CD4-positive, alpha-beta T cell (primary cell): ENCODE results near the gene KCNF1. TPM values are rescaled to one million over a fixed set of nuclear protein-coding genes. Genes with fewer than 3 reads are reported as not detected.

Experiments
- ATAC-seq: fragments of 200-7000 bp; cut with Tn5 transposase; one replicate; pipeline ENCODE4 v1.10.0; 2022; ENCODE audit warnings: mild to moderate bottlenecking; ENCODE audit not compliant: poor library complexity
- CTCF ChIA-PET: fragments of 350-600 bp; sonication (Branson Sonifier 250); formaldehyde crosslinking; loops from one replicate; lab custom pipeline; 2021; ENCODE audit warnings: antibody characterized with exemption, inconsistent platforms; lab: Charles Lee
- POLR2A ChIA-PET: fragments of 350-600 bp; sonication (Branson Sonifier 250); formaldehyde crosslinking; loops from one replicate; lab custom pipeline; 2021; ENCODE audit warnings: antibody characterized with exemption, inconsistent platforms; lab: Charles Lee
- DNase-seq, 14 experiments: peaks; one replicate each; pipeline ENCODE4 v3.0.0-alpha.2; 2013 to 2020; ENCODE audit warnings: mixed read lengths in 2 of 14
- H3K27ac ChIP-seq, 2 donors: one replicate each; pipeline versions ENCODE4 v1.5.1 to v1.7.0; 2013; ENCODE audit warnings: low read length in 2 of 2, low read depth in 1 of 2, mild to moderate bottlenecking in 1 of 2
- H3K27me3 ChIP-seq, 2 experiments: 1 replicate in 1 of 2; 2 replicates in 1 of 2; pipeline versions ENCODE4 v1.6.1 to v1.7.0; 2013; ENCODE audit warnings: low read length in 2 of 2, control low read depth in 1 of 2, mild to moderate bottlenecking in 1 of 2, moderate library complexity in 1 of 2; ENCODE audit not compliant: insufficient read depth in 2 of 2, control insufficient read depth in 1 of 2
- H3K36me3 ChIP-seq: one replicate; pipeline ENCODE4 v1.6.1; 2013; ENCODE audit warnings: low read length, control low read depth; ENCODE audit not compliant: insufficient read depth
- H3K4me1 ChIP-seq: one replicate; pipeline ENCODE4 v1.6.1; 2013; ENCODE audit warnings: low read length, control low read depth; ENCODE audit not compliant: insufficient read depth
- H3K4me3 ChIP-seq: one replicate; pipeline ENCODE4 v1.5.1; 2013; ENCODE audit warnings: mild to moderate bottlenecking, low read length, moderate library complexity
- H3K9me3 ChIP-seq, 2 experiments: 1 replicate in 1 of 2; 2 replicates in 1 of 2; pipeline versions ENCODE4 v1.6.1 to v1.7.0; 2013; ENCODE audit warnings: low read length in 2 of 2, mild to moderate bottlenecking in 2 of 2, control low read depth in 1 of 2, moderate library complexity in 1 of 2; ENCODE audit not compliant: control insufficient read depth in 1 of 2, insufficient read depth in 1 of 2
- H3K27ac Mint-ChIP-seq: one replicate; pipeline ENCODE4 v1.8.0; 2020; ENCODE audit warnings: mixed read lengths
- H3K27me3 Mint-ChIP-seq: one replicate; pipeline ENCODE4 v1.8.0; 2021; ENCODE audit warnings: mixed read lengths
- H3K36me3 Mint-ChIP-seq: one replicate; pipeline ENCODE4 v1.8.0; 2021; ENCODE audit warnings: low read depth, mixed read lengths
- H3K4me1 Mint-ChIP-seq: one replicate; pipeline ENCODE4 v1.8.0; 2021; ENCODE audit warnings: low read depth, mixed read lengths
- H3K4me3 Mint-ChIP-seq: one replicate; pipeline ENCODE4 v1.8.0; 2020; ENCODE audit warnings: mild to moderate bottlenecking, mixed read lengths
- H3K9me3 Mint-ChIP-seq: one replicate; pipeline ENCODE4 v1.8.0; 2020; ENCODE audit warnings: mixed read lengths
- intact Hi-C, 2 experiments: fragments of 100-400 bp; cut with DNase I in 1 of 2; cut with micrococcal nuclease in 1 of 2; formaldehyde crosslinking; loops; one replicate each; pipeline versions ENCODE4 v1.15.1 to v1.9.0; 2023 to 2025; cut with DNase I, micrococcal nuclease
- total RNA-seq, 174 experiments: library from RNA in 2 of 174; stranded (reverse) in 2 of 174; gene quantifications; one replicate each; pipeline ENCODE4 v1.2.3 and lab custom pipeline; 2021 to 2026
- TF ChIP-seq, protein P1 (sequence below): fragments of 200-600 bp; IDR thresholded peaks from one replicate; pipeline ENCODE4 v1.8.0; 2022; ENCODE audit warnings: antibody characterized with exemption, mild to moderate bottlenecking

Gene KCNF1
- total RNA-seq, 2 experiments from 2014 or later = not detected

DNA sequence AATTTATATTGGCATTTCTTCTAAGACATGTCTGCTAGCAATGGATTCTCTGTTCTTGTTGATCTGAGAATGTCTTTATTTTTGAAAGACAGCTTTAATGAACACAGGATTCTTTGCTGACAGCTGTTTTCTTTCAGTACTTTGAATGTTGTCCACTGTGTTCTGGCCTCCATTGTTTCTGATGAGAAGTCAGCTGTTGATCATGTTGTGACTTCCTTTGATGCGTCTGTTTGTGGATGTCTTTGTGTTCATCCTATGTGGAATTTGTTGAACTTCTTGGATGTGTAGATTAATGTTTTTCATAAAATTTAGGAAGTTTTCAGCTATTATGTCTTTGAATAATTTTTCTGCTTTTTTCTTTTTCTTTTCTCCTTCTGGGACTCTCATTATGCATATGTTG, 39.8 kb upstream of the KCNF1 start:
- TF ChIP-seq, protein P1, sequence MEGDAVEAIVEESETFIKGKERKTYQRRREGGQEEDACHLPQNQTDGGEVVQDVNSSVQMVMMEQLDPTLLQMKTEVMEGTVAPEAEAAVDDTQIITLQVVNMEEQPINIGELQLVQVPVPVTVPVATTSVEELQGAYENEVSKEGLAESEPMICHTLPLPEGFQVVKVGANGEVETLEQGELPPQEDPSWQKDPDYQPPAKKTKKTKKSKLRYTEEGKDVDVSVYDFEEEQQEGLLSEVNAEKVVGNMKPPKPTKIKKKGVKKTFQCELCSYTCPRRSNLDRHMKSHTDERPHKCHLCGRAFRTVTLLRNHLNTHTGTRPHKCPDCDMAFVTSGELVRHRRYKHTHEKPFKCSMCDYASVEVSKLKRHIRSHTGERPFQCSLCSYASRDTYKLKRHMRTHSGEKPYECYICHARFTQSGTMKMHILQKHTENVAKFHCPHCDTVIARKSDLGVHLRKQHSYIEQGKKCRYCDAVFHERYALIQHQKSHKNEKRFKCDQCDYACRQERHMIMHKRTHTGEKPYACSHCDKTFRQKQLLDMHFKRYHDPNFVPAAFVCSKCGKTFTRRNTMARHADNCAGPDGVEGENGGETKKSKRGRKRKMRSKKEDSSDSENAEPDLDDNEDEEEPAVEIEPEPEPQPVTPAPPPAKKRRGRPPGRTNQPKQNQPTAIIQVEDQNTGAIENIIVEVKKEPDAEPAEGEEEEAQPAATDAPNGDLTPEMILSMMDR = no peak
- H3K4me3 ChIP-seq = no peak overlapping the region
- H3K27me3 Mint-ChIP-seq = peaks cover 4% of the 10 kb centered on the region
- no peaks in the 10 kb centered on the region for H3K4me1 Mint-ChIP-seq
- intact Hi-C loops = no loop called here
- H3K27ac Mint-ChIP-seq = no peak overlapping the region
- ATAC-seq = no peak
- peaks cover 0 to under 1% of the 10 kb centered on the region in 2 experiments for H3K27me3 ChIP-seq
- CTCF ChIA-PET = interaction anchor here (0.6 kb wide), 1 partner anchor 962 kb away, joined by 3 read pairs; no protein-coding TSS in a partner anchor
- POLR2A ChIA-PET = no interaction called here
- no peak for DNase-seq
- no peaks in the 10 kb centered on the region for H3K4me1 ChIP-seq
- no peak overlapping the region for H3K4me3 Mint-ChIP-seq
- H3K9me3 Mint-ChIP-seq = no peaks in the 10 kb centered on the region
- no peaks in the 10 kb centered on the region for H3K36me3 Mint-ChIP-seq
- H3K9me3 ChIP-seq = peaks cover 0 to 4% of the 10 kb centered on the region in 2 experiments
- no peaks in the 10 kb centered on the region for H3K36me3 ChIP-seq
- H3K27ac ChIP-seq = no peak overlapping the region

DNA sequence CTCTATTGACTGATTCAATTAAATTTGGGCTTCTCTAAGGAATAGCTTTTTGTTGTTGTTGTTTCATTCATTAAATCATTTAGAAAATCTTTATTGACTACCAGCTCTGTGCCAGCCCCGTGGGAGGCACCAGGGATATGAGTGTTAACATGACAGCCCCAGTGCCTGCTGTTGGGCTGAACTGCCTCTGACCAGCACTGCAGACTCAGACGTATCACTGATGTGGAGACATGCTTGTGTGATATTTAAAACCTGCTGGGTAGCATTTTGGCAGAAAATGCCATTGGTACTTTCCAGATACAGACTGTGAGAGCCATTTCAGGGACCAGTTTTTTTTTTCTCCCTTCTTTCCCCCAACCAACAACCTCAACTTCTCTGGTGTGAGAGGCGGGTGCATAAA, 38.6 kb upstream of the KCNF1 start:
- H3K9me3 Mint-ChIP-seq = no peaks in the 10 kb centered on the region
- POLR2A ChIA-PET = no interaction called here
- H3K27me3 Mint-ChIP-seq = peaks cover 4% of the 10 kb centered on the region
- intact Hi-C loops = no loop called here
- CTCF ChIA-PET = no interaction called here
- no peaks in the 10 kb centered on the region for H3K36me3 ChIP-seq
- H3K4me1 ChIP-seq = peaks cover 3% of the 10 kb centered on the region
- no peak for DNase-seq
- no peak overlapping the region for H3K4me3 Mint-ChIP-seq
- H3K36me3 Mint-ChIP-seq = no peaks in the 10 kb centered on the region
- TF ChIP-seq, protein P1 = no peak
- H3K4me3 ChIP-seq = no peak overlapping the region
- H3K4me1 Mint-ChIP-seq = no peaks in the 10 kb centered on the region
- no peak overlapping the region for H3K27ac Mint-ChIP-seq
- peaks cover 0 to 8% of the 10 kb centered on the region in 2 experiments for H3K27me3 ChIP-seq
- peaks cover 0 to 4% of the 10 kb centered on the region in 2 experiments for H3K9me3 ChIP-seq
- no peak overlapping the region for H3K27ac ChIP-seq
- ATAC-seq = no peak

DNA sequence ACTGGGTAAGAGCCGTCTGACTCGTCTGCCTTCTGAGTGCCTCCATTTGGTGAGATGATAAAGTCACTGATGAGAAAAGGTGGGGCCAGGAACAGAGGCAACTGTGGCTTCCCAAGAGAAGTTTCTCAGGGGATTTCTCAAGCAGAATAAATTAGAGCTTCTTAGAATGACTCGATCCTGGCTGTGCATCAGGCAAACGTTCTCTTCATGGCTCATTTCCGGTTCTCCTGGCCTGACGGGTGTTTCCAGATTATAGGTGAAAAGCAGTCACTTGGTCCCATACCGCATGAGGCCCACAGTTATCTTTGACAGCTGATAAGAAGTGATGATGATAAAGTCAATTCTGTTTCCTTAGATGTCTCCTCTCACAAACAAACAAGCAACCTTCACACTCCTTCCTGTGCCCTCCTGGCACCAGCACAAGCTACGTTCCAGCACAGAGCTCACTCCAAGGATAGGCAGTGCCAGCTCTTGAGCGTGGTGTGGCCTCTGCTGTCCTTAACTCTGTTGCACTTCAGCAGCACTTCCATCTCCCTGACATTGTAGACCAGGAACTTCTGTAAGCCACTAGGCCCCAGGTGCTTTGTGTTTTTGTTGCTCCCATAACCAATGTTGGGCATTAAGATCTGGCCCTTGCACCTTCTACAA, 37.8 kb upstream of the KCNF1 start:
- Histone ChIP-seq H3K4me3 (no peak overlapping the region), H3K36me3 (no peaks in the 10 kb centered on the region), H3K4me1 (peaks cover 3% of the 10 kb centered on the region), H3K27me3 (peaks cover 0 to 8% of the 10 kb centered on the region in 2 experiments), H3K27ac (no peak overlapping the region), H3K9me3 (peaks cover 0 to 4% of the 10 kb centered on the region in 2 experiments)
- POLR2A ChIA-PET = no interaction called here
- Mint-ChIP-seq H3K36me3 (no peaks in the 10 kb centered on the region), H3K4me3 (no peak overlapping the region), H3K27me3 (peaks cover 4% of the 10 kb centered on the region), H3K27ac (no peak overlapping the region), H3K9me3 (no peaks in the 10 kb centered on the region), H3K4me1 (no peaks in the 10 kb centered on the region)
- intact Hi-C loops = no loop called here
- ATAC-seq = no peak
- TF ChIP-seq, protein P1 = no peak
- CTCF ChIA-PET = no interaction called here
- no peak for DNase-seq
